Measurements from ENCODE around the gene FOXP3.

DNA sequence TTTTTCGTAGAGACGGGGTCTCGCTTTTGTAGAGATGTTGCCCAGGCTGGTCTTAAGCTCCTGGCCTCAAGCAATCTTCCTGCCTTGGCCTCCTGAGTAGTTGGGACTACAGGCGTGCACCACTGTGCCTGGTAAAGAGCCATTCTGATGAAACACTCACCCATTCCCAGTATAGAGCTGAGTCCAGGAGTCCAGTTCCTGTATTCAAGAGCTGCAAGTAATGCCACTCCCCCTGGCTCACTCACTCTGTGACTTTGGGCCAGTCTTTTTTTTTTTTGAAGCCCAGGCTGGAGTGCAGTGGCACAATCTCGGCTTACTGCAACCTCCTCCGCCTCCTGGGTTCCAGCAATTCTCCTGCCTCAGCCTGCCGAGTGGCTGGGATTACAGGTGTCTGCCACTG, 25.8 kb downstream of the FOXP3 start:
- TF ChIP-seq, protein P1, sequence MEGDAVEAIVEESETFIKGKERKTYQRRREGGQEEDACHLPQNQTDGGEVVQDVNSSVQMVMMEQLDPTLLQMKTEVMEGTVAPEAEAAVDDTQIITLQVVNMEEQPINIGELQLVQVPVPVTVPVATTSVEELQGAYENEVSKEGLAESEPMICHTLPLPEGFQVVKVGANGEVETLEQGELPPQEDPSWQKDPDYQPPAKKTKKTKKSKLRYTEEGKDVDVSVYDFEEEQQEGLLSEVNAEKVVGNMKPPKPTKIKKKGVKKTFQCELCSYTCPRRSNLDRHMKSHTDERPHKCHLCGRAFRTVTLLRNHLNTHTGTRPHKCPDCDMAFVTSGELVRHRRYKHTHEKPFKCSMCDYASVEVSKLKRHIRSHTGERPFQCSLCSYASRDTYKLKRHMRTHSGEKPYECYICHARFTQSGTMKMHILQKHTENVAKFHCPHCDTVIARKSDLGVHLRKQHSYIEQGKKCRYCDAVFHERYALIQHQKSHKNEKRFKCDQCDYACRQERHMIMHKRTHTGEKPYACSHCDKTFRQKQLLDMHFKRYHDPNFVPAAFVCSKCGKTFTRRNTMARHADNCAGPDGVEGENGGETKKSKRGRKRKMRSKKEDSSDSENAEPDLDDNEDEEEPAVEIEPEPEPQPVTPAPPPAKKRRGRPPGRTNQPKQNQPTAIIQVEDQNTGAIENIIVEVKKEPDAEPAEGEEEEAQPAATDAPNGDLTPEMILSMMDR (IDR thresholded peaks at IDR 0.05): no peak
- TF ChIP-seq POLR2AphosphoS5 (IDR thresholded peaks at IDR 0.05) (no peak), POLR2A (IDR thresholded peaks at IDR 0.05) (no peak)
